GM12801 (cell line): ENCODE results near the gene POU2F2.

Experiments used
- TF ChIP-seq, protein P1 (sequence below): IDR thresholded peaks from one replicate; pipeline ENCODE4 v1.5.1; 2011; ENCODE audit warnings: control low read depth; ENCODE audit not compliant: insufficient read length; ENCODE audit errors: extremely low read depth

Gene POU2F2

DNA sequence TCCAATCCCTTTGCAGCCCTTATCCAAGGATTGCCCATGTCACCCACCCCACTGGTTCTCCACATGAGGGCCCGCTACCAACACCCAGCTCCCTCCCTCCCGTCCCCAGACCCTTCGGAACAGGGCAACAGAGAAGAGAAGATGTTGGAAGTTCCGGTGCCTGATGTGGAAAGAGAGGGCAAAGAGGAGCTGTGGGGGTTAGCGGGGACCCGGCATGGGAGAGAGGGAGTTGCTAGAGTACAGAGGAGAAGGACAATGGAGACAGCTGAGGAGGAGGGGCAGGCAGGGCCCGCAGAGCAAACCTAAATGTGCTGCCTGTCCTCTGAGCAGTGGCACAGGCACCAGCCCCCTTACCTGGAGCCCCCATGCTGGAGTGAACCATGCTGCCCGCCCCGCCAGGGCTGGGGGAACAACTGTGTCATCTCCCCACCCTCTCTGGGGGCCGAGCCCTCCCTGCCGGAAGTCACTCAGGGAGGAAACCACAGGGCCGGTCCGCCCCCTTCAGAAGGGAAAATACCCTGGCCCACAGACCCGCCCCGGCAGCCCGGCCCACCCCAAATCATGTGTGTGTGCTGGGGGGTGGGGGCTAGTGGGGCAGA lies at the start of gene POU2F2:
Gene POU2F2, minus strand, starts transcription at position 417 of the 599 bp plus-strand sequence. Its CDS starts 35 bp downstream, at position 382.
- TF ChIP-seq, protein P1, sequence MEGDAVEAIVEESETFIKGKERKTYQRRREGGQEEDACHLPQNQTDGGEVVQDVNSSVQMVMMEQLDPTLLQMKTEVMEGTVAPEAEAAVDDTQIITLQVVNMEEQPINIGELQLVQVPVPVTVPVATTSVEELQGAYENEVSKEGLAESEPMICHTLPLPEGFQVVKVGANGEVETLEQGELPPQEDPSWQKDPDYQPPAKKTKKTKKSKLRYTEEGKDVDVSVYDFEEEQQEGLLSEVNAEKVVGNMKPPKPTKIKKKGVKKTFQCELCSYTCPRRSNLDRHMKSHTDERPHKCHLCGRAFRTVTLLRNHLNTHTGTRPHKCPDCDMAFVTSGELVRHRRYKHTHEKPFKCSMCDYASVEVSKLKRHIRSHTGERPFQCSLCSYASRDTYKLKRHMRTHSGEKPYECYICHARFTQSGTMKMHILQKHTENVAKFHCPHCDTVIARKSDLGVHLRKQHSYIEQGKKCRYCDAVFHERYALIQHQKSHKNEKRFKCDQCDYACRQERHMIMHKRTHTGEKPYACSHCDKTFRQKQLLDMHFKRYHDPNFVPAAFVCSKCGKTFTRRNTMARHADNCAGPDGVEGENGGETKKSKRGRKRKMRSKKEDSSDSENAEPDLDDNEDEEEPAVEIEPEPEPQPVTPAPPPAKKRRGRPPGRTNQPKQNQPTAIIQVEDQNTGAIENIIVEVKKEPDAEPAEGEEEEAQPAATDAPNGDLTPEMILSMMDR = no peak

DNA sequence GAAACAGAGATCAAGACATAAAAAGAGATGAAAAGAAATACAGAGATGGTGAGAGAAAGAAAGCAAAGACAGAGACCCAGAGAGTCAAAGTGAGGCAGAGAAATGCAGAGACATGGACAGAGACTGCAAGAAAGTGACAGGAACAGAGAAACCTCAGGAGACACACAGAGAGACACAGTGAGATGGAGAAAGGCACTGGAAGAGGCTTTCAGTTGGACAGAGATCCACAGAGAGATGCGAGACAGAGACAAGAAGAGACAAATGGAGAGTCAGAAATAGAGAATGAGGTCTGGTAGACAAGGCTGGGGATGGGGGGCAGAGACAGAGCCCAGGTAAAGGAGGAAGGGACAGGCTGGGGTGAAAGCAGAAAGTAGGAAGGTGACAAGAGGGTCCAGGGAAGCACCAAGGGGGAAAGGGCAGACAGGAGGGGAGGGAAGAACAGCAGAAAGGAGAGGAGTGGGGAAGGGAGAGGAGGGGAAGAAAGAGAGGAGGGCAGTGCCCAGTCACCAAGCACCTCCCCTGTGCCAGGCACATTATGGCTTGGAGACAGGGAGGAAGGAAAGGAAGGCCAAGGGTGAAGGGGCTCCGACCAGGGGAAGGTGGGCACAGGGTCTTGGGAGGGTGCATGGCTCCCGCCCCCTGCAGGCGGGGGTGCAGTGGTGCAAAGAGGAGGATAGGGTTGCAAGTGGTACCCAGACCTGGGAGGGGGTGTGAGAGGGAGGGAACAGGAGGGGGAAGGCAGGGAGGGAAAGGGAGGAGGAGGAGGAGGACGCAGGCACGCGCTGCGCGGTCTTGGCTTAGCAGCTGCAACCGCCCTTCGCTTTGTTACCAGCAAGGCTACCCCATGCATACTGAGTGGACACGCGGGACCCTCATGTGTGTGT lies 46.8 kb upstream of the POU2F2 start:
- TF ChIP-seq, protein P1 = no peak

DNA sequence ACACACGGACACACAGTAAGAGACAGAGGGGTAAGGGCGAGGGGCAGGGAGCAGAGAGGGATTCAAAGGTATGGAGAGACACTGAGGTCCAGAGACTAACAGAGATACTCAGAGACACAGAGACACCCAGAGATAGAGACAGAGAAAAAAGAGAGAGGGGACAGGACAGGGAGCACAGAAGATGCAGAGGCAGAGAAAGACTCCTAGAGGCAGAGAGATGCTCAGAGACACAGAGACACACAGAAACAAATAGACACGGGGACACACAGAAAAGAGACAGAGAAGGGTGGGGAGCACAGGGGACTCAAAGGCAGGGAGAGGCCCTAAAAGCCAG lies 45.4 kb upstream of the POU2F2 start:
- TF ChIP-seq, protein P1 = no peak

DNA sequence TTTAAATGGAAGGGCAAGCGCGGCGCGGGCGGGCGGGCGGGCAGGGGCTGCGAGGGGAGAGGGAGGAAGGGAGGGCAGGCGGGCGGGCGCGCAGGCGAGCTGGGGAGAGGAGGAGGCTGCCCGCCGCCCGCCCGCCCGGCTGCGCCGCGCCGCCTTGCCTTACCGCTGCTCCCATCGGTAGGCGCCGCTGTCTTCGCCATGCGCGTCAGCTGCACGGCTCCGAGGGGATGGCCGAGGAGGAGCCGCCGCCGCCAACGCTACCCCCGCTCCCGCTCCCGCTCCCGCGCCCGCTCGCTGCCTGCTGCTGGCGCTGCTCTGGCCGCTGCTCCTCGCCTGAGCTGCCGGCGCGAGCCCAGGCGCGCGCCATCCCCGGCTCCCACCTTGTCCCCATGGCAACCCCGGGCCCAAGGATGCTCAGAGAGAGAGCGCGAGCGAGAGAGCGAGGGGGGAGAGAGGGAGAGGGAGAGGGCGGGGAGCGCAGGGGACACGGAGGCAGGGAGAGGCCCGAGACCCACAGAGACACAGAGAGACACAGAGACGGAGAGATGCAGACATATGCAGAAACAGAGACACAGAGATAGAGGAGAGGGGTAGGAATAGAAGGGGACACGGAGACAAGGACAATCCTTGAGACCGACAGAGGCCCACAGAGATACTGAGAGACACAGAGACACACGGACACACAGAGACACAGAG lies 44.9 kb upstream of the POU2F2 start:
- TF ChIP-seq, protein P1 = no peak

DNA sequence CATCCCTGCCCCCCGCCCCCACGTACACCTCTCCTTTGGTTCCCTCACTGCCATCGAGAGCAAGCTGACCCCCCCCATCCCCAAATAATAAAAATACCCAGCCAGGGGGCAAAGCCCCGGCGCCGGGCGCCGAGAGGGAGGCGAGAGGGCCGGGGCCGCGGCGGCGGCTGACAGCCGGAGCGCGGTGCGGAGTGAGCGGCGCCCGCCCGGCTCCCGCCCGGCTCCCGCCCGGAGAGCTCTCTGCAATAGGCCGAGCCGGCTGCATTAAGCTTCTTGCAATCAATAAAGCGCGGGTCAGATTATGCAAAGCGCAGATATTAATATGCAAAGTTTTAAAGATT lies 44.4 kb upstream of the POU2F2 start:
- TF ChIP-seq, protein P1 = no peak

DNA sequence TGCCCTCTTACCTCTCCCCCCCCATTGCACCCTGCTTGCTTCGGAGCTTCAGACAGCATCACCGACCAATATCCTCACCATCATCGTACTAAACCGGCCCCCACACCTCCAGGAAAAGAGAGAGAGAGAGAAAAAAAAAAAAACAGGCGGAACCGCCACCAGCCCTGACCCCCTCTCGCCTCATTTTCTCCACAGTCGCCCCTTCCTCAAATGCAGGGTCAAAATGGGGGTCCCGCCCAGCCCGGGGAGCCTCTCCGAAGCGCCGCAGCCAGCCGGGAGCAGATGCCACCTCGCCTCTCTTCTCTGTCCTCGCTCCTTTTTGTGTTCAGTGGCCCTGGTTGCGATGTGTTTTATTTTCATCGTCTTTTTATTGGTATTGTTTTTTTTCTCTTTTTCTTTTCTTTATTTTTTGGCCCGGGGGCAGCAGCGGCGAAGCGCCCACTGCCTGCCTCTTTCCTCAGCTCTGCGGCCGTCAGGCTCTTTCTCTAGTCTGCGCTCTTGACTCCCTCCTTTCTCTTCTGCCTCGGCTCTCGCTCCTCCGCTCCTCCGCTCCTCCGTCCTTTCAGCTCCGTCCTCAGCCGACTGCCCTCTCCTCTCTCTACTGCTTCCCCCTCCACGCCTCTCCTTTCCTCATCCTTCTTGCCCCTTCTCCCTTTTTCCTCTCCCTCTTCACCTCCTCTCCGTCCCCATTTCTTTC lies 43.9 kb upstream of the POU2F2 start:
- TF ChIP-seq, protein P1 = no peak
